Spleen (tissue), 7 donors: ENCODE results near the gene SPRR2E.

Source experiments
- CTCF ChIP-seq, 11 experiments: fragments of 200-600 bp in 7 of 11; fragments of 450-650 bp in 4 of 11; sonication (generic) in 4 of 11; IDR thresholded peaks in 8 of 11; conservative IDR thresholded peaks in 3 of 11; 1 replicate in 7 of 11; 2 replicates in 4 of 11; pipeline versions ENCODE4 v1.4.0 to v1.8.0; 2016 to 2021; ENCODE audit warnings: antibody characterized with exemption in 11 of 11, inconsistent platforms in 4 of 11, mild to moderate bottlenecking in 1 of 11
- POLR2A ChIP-seq, 3 donors: fragments of 450-650 bp; IDR thresholded peaks; one replicate each; pipeline ENCODE4 v1.5.1; 2017; ENCODE audit warnings: antibody characterized with exemption in 3 of 3, mild to moderate bottlenecking in 1 of 3
- donor health status: DM: no; HTN: no; CAD: no; lungs with moderate emphysema.
- donor health status: DM: no; HTN: no; CAD: no.
- donor health status: DM: no; HTN: no; CAD: no.

- no peak for TF ChIP-seq POLR2A (IDR thresholded peaks at IDR 0.05)
- TF ChIP-seq CTCF (IDR thresholded peaks at IDR 0.05 in 8 of 11, conservative IDR thresholded peaks at IDR 0.05 in 3 of 11): no peak
Measured at GRCh38 chr1:153058154-153058553, 36.2 kb downstream of the SPRR2E start.
